Calu3 (cell line): Measurements from ENCODE around the gene TACC3. TPM values are rescaled to one million over a fixed set of nuclear protein-coding genes. Genes with fewer than 3 reads are reported as not detected.

Experiments used
- BruUV-seq: library from RNA; stranded (reverse); fragments of 400-500 nt; replicated peaks from 2 replicates; lab custom pipeline; 2021; lab: Mats Ljungman, UMichigan
- CTCF ChIA-PET: fragments of 300-600 bp; sonication (Branson Sonifier 250); formaldehyde crosslinking; loops from one replicate; lab custom pipeline; 2022; ENCODE audit warnings: antibody characterized with exemption; lab: Charles Lee
- DNase-seq: peaks from one replicate; pipeline ENCODE4 v3.0.0; 2022
- H3K27ac Mint-ChIP-seq: one replicate; pipeline ENCODE4 v1.8.0; 2022; ENCODE audit warnings: mixed read lengths; ENCODE audit not compliant: unreplicated experiment
- H3K27me3 Mint-ChIP-seq: one replicate; pipeline ENCODE4 v1.8.0; 2022; ENCODE audit warnings: mixed read lengths; ENCODE audit not compliant: unreplicated experiment
- H3K36me3 Mint-ChIP-seq: one replicate; pipeline ENCODE4 v1.8.0; 2022; ENCODE audit warnings: mild to moderate bottlenecking, moderate library complexity, mixed read lengths; ENCODE audit not compliant: insufficient read depth, unreplicated experiment
- H3K4me1 Mint-ChIP-seq: one replicate; pipeline ENCODE4 v1.8.0; 2022; ENCODE audit warnings: mild to moderate bottlenecking, low read depth, mixed read lengths; ENCODE audit not compliant: unreplicated experiment
- H3K4me3 Mint-ChIP-seq: one replicate; pipeline ENCODE4 v1.8.0; 2022; ENCODE audit warnings: mild to moderate bottlenecking, low read depth, moderate library complexity, mixed read lengths; ENCODE audit not compliant: unreplicated experiment
- H3K9me3 Mint-ChIP-seq: one replicate; pipeline ENCODE4 v1.8.0; 2022; ENCODE audit warnings: low read depth, mixed read lengths; ENCODE audit not compliant: unreplicated experiment
- intact Hi-C: fragments of 100-400 bp; cut with micrococcal nuclease; formaldehyde crosslinking; loops from one replicate; pipeline ENCODE4 v1.10.0; 2022; ENCODE audit not compliant: unreplicated experiment
- total RNA-seq: library from RNA; stranded (reverse); gene quantifications from 2 replicates; pipeline ENCODE4 v1.2.3, GENCODE V29; 2022
- TF ChIP-seq, protein P1 (sequence below): fragments of 200-600 bp; IDR thresholded peaks from one replicate; pipeline ENCODE4 v1.8.0; 2022; ENCODE audit warnings: antibody characterized with exemption; ENCODE audit not compliant: unreplicated experiment

Gene TACC3
- total RNA-seq, 1 experiment from 2014 or later = 95.9 TPM

DNA sequence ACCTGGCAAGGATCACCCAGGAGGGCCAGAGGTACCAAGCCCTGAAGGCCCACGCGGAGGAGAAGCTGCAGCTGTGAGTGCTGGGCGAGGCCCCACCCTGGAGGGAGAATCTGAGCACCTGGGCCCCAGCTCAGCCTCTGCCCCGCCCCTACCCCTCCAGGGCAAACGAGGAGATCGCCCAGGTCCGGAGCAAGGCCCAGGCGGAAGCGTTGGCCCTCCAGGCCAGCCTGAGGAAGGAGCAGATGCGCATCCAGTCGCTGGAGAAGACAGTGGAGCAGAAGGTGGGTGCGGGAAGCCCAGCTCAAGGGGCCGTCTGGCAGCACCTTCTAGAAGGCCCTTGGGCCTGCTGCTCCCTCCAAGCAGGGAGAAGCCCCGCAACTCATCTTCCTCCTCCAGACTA lies 23.2 kb downstream of the TACC3 start:
- TF ChIP-seq, protein P1, sequence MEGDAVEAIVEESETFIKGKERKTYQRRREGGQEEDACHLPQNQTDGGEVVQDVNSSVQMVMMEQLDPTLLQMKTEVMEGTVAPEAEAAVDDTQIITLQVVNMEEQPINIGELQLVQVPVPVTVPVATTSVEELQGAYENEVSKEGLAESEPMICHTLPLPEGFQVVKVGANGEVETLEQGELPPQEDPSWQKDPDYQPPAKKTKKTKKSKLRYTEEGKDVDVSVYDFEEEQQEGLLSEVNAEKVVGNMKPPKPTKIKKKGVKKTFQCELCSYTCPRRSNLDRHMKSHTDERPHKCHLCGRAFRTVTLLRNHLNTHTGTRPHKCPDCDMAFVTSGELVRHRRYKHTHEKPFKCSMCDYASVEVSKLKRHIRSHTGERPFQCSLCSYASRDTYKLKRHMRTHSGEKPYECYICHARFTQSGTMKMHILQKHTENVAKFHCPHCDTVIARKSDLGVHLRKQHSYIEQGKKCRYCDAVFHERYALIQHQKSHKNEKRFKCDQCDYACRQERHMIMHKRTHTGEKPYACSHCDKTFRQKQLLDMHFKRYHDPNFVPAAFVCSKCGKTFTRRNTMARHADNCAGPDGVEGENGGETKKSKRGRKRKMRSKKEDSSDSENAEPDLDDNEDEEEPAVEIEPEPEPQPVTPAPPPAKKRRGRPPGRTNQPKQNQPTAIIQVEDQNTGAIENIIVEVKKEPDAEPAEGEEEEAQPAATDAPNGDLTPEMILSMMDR = no peak
- Mint-ChIP-seq H3K4me1 (no peaks in the 10 kb centered on the region), H3K27ac (no peak overlapping the region), H3K27me3 (no peaks in the 10 kb centered on the region), H3K4me3 (no peak overlapping the region), H3K9me3 (no peaks in the 10 kb centered on the region), H3K36me3 (peaks cover 28% of the 10 kb centered on the region)
- DNase-seq = no peak
- no TSS peak for BruUV-seq
- intact Hi-C loops = no loop called here
- CTCF ChIA-PET = interaction anchor here (0.6 kb wide), 1 partner anchor 46 kb away, joined by 5 read pairs; no protein-coding TSS in a partner anchor

DNA sequence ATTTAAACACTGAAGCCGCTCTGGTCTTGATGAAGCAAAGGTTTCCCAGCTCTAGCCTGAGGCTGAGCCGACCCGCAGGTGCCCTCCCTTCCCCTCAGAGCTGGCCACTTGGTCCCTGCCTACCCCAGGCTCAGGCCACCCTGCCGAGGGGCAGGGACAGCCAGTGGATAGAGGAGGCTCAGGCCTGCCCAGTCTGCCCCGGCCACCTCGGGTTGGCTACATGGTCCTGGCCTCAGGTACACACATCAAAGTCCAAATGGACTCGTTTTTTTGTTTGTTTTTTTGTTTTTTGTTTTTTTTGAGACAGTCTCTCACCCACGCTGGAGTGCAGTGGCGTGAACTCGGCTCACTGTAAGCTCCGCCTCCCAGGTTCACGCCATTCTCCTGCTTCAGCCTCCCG lies 23.8 kb downstream of the TACC3 start:
- intact Hi-C loops = no loop called here
- Mint-ChIP-seq H3K4me3 (no peak overlapping the region), H3K4me1 (no peaks in the 10 kb centered on the region), H3K27ac (no peak overlapping the region), H3K27me3 (no peaks in the 10 kb centered on the region), H3K9me3 (no peaks in the 10 kb centered on the region), H3K36me3 (peaks cover 28% of the 10 kb centered on the region)
- DNase-seq = no peak
- TF ChIP-seq, protein P1 = no peak
- CTCF ChIA-PET = interaction anchor here (0.8 kb wide), 1 partner anchor 64 kb away, joined by 3 read pairs; no protein-coding TSS in a partner anchor
- BruUV-seq = no TSS peak

DNA sequence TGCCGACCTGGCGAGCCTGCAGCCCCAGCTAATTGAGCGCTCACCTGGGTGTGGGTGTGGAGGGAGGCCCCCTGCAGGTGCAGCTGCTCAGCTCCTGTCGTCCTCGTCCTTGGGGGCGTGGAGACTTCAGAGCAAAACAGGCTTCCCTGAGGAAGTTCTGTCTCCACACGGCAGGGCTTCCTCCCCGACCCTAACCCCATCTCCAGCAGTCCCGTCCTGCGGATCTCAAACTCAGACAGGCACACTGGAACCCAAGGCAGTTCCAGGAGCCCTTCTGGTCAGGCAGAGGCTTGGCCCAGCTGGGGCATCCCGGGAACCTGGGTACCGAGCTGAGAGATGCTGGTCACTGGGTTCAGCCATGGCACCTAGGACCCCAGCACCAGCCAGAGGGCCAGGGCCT lies 24.4 kb downstream of the TACC3 start:
- no TSS peak for BruUV-seq
- TF ChIP-seq, protein P1 = no peak
- Mint-ChIP-seq H3K4me1 (no peaks in the 10 kb centered on the region), H3K4me3 (no peak overlapping the region), H3K9me3 (no peaks in the 10 kb centered on the region), H3K27ac (no peak overlapping the region), H3K27me3 (no peaks in the 10 kb centered on the region), H3K36me3 (peaks cover 27% of the 10 kb centered on the region)
- CTCF ChIA-PET = interaction anchor here (0.8 kb wide), 1 partner anchor 63 kb away, joined by 3 read pairs; no protein-coding TSS in a partner anchor
- intact Hi-C loops = no loop called here
- no peak for DNase-seq

DNA sequence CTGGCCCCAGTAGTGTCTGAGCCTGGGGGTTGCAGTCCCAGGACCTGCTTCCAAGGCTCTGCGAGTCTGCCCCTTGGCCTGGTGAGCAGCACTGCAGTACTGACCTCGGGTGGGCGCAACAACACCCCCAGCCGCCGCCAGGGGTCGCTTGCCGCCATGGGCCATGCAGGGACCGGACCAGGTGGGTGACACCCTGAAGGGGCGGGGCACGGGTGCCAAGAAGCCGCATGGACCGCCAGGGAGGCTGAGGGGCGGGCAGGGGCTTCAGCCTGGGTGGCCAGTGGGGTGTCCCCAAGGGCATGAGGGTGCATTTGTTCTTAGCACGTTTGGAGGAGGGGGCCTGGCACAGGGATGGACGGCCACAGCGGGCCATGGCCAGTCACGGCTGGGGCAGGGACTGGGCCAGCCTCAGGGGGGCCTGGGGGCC lies 25.0 kb downstream of the TACC3 start:
- no TSS peak for BruUV-seq
- Mint-ChIP-seq H3K27me3 (no peaks in the 10 kb centered on the region), H3K4me3 (no peak overlapping the region), H3K9me3 (no peaks in the 10 kb centered on the region), H3K36me3 (peaks cover 22% of the 10 kb centered on the region), H3K4me1 (no peaks in the 10 kb centered on the region), H3K27ac (no peak overlapping the region)
- DNase-seq = peak; percentile 91
- intact Hi-C loops = no loop called here
- TF ChIP-seq, protein P1 = peak; percentile 61
- CTCF ChIA-PET = no interaction called here
